ENCODE measurements around the gene EDIL3.

EDIL3 gene

GRCh38 chr5:84306601-84307000 is 78.1 kb downstream of the EDIL3 start:
- Histone ChIP-seq H3K9me2 (replicated peaks; ENCODE audit: insufficient read depth, low read length) (no peaks in the 10 kb centered on the region), H3K9ac (ENCODE audit: low read length) (no peak overlapping the region), H4K20me1 (ENCODE audit: insufficient read depth, low read length) (no peaks in the 10 kb centered on the region), H3K27me3 (replicated peaks; ENCODE audit: insufficient read depth, low read length) (no peaks in the 10 kb centered on the region), H3K36me3 (replicated peaks; ENCODE audit: insufficient read depth, low read length) (no peaks in the 10 kb centered on the region), H3K27ac (ENCODE audit: low read length) (no peak overlapping the region), H3K79me2 (ENCODE audit: low read length) (no peaks in the 10 kb centered on the region), H3K4me2 (ENCODE audit: low read depth, low read length) (no peak overlapping the region), H3K9me3 (replicated peaks; ENCODE audit: insufficient read depth, low read length) (no peaks in the 10 kb centered on the region), H3K4me3 (ENCODE audit: low read length) (no peak overlapping the region), H3F3A (ENCODE audit: insufficient read depth, low read length) (no peaks in the 10 kb centered on the region), H2AFZ (ENCODE audit: low read length) (no peak overlapping the region), H3K4me1 (ENCODE audit: low read length) (no peaks in the 10 kb centered on the region)
- TF ChIP-seq EZH2phosphoT487 (IDR thresholded peaks at IDR 0.05; ENCODE audit: low read length) (no peak), EZH2 (optimal IDR thresholded peaks at IDR 0.05; ENCODE audit: low read depth, low read length) (no peak), CTCF (IDR thresholded peaks at IDR 0.05; ENCODE audit: low read length) (no peak)
- DNase-seq = no peak

GRCh38 chr5:84304599-84304998 is 80.1 kb downstream of the EDIL3 start:
- Histone ChIP-seq H3K36me3 (replicated peaks; ENCODE audit: insufficient read depth, low read length) (no peaks in the 10 kb centered on the region), H4K20me1 (ENCODE audit: insufficient read depth, low read length) (no peaks in the 10 kb centered on the region), H3K9ac (ENCODE audit: low read length) (no peak overlapping the region), H3F3A (ENCODE audit: insufficient read depth, low read length) (no peaks in the 10 kb centered on the region), H3K79me2 (ENCODE audit: low read length) (no peaks in the 10 kb centered on the region), H3K9me2 (replicated peaks; ENCODE audit: insufficient read depth, low read length) (no peaks in the 10 kb centered on the region), H3K27ac (ENCODE audit: low read length) (no peak overlapping the region), H3K27me3 (replicated peaks; ENCODE audit: insufficient read depth, low read length) (no peaks in the 10 kb centered on the region), H3K4me3 (ENCODE audit: low read length) (no peak overlapping the region), H3K9me3 (replicated peaks; ENCODE audit: insufficient read depth, low read length) (no peaks in the 10 kb centered on the region), H2AFZ (ENCODE audit: low read length) (no peak overlapping the region), H3K4me2 (ENCODE audit: low read depth, low read length) (no peak overlapping the region), H3K4me1 (ENCODE audit: low read length) (no peaks in the 10 kb centered on the region)
- no peak for TF ChIP-seq CTCF (IDR thresholded peaks at IDR 0.05; ENCODE audit: low read length)
- no peak for TF ChIP-seq EZH2 (optimal IDR thresholded peaks at IDR 0.05; ENCODE audit: low read depth, low read length)
- no peak for TF ChIP-seq EZH2phosphoT487 (IDR thresholded peaks at IDR 0.05; ENCODE audit: low read length)
- no peak for DNase-seq

GRCh38 chr5:84303315-84303714 is 81.4 kb downstream of the EDIL3 start:
- Histone ChIP-seq H3F3A (ENCODE audit: insufficient read depth, low read length) (no peaks in the 10 kb centered on the region), H4K20me1 (ENCODE audit: insufficient read depth, low read length) (no peaks in the 10 kb centered on the region), H3K9me2 (replicated peaks; ENCODE audit: insufficient read depth, low read length) (no peaks in the 10 kb centered on the region), H3K79me2 (ENCODE audit: low read length) (no peaks in the 10 kb centered on the region), H3K27me3 (replicated peaks; ENCODE audit: insufficient read depth, low read length) (no peaks in the 10 kb centered on the region), H3K27ac (ENCODE audit: low read length) (no peak overlapping the region), H3K4me1 (ENCODE audit: low read length) (no peaks in the 10 kb centered on the region), H3K36me3 (replicated peaks; ENCODE audit: insufficient read depth, low read length) (no peaks in the 10 kb centered on the region), H3K9ac (ENCODE audit: low read length) (no peak overlapping the region), H3K4me2 (ENCODE audit: low read depth, low read length) (no peak overlapping the region), H3K9me3 (replicated peaks; ENCODE audit: insufficient read depth, low read length) (no peaks in the 10 kb centered on the region), H2AFZ (ENCODE audit: low read length) (no peak overlapping the region), H3K4me3 (ENCODE audit: low read length) (no peak overlapping the region)
- TF ChIP-seq CTCF (IDR thresholded peaks at IDR 0.05; ENCODE audit: low read length) = no peak
- TF ChIP-seq EZH2 (optimal IDR thresholded peaks at IDR 0.05; ENCODE audit: low read depth, low read length) = no peak
- no peak for TF ChIP-seq EZH2phosphoT487 (IDR thresholded peaks at IDR 0.05; ENCODE audit: low read length)
- no peak for DNase-seq
